ENCODE results near the gene CBX7.

Gene CBX7

DNA sequence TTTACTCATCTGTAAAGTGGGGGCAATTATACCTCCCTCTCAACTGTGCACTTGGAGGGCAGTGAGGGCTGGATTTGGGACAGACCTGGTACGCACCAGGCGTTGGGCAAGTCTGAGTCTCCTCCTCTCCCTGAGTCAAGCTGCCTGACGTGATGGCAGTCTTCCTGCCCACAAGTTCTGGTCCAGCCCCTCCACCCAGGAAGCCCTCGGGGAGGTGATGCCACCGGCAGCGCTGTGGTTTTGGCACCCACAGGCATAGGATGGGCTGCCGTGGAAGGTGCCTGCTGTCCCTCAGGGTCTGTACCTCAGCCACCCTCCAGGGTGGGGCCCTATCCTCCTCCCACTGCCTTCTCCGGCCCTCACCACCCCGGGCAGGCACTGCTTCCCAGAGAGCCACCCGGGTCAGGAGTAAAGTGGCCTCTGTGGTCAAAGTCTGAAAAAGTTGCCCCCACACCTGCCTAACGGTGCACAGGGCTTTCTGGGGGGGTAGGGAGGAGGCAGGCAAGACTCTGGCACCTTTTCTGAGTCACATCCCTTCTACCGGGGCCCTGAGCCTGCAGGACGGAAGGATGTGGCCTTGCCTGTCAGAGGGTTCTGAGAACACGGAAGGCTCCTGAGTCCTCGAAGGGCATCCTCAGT, 61.9 kb downstream of the CBX7 start:
- DNase-seq, result no peak

- DNase-seq, result no peak
Observed at GRCh38 chr22:39089928-39090327, 62.6 kb downstream of the CBX7 start.

DNA sequence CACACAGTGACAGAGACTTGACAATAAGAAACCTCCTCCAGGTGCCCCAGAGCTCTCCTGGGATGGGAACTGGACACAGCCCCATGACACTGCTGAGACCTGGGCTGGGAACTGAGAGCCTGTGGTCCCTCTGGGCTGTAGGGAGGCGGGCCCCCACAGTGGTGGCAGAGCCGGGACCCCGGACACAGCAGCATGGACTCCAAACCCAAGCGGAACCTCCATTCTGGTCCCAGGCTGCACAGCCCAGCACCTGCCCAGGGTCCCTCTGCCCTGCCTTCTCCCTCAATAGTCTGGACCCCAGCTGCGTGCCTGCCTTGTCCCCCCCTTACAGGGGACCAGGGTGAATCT, 63.8 kb downstream of the CBX7 start:
- DNase-seq, result no peak

- DNase-seq, result peak; percentile 21
Observed at GRCh38 chr22:39087881-39088684, 64.4 kb downstream of the CBX7 start.

GRCh38 chr22:39087098-39087497, 65.4 kb downstream of the CBX7 start:
- no peak for DNase-seq

GRCh38 chr22:39084666-39085065, 67.8 kb downstream of the CBX7 start:
- DNase-seq, result no peak

DNA sequence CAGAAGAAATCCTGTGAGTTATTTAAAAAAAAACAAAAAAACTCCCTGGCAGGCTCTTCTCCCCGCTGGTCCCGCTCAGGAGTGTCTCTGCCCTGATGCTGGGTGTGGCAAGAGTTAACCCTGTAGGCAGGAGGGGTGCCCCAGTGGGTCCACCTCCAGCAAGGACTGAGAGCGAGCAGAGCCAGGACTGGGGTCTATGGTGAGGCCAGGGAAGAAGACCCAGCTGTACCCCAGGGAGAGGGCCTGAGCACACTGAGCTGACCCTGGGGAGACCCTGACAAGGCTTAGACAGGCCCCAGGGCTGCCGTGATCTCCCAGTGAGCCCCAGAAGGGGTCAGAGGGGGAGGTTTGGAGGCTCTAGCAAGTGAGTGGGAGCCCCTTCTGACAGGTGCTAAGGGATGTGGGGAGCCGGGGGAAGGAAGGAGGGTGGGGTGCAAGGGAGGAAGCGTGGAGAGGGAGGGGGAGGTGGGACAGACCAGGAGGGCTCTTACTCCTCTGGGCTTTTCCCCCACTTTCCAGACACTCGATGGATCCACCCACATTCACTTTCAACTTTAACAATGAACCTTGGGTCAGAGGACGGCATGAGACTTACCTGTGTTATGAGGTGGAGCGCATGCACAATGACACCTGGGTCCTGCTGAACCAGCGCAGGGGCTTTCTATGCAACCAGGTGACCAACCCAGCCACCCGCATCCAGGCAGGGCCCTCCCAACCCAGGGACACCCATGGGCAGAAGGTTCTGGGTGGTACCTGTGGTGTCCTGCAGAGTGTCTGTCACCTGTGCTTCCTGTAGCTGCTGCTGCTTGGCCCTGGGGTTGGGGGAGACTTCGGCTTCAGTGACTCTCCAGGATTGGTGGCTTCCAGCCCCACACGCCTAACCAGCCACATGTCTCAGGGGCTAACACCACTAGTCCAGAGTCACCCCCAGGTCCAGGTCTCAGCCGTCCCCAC, 69.0 kb downstream of the CBX7 start:
- no peak for DNase-seq

GRCh38 chr22:39081598-39081997, 70.9 kb downstream of the CBX7 start:
- no peak for DNase-seq

DNA sequence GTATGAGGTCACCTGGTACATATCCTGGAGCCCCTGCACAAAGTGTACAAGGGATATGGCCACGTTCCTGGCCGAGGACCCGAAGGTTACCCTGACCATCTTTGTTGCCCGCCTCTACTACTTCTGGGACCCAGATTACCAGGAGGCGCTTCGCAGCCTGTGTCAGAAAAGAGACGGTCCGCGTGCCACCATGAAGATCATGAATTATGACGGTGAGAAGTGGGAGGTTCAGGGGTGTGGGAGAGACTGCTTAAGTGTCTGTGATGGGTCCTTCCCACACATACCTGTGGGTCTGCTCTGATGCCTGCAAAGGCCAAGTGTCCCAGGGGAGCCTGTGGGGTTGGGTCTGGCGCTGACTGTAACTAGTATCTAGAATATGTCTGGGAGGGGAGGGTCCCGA, 71.5 kb downstream of the CBX7 start:
- DNase-seq, result no peak

Data from NCI-H2171 (cell line).